IgD-negative memory B cell (primary cell): ENCODE measurements around the gene TMC3. TPM values are rescaled to one million over a fixed set of nuclear protein-coding genes. Genes with fewer than 3 reads are reported as not detected.
"Not testable (repeated sequence)": the region's sequence is repeated elsewhere in the genome, so short reads cannot be mapped to it uniquely, and the experiment has no call there.

Experiments used
- H3K27ac Mint-ChIP-seq, 3 donors: one replicate each; pipeline ENCODE4 v1.8.0; 2020 to 2022; ENCODE audit warnings: mild to moderate bottlenecking in 3 of 3, mixed read lengths in 3 of 3, moderate library complexity in 1 of 3
- H3K27me3 Mint-ChIP-seq: one replicate; pipeline ENCODE4 v1.8.0; 2021; ENCODE audit warnings: mixed read lengths
- H3K36me3 Mint-ChIP-seq: one replicate; pipeline ENCODE4 v1.8.0; 2020; ENCODE audit warnings: mild to moderate bottlenecking, mixed read lengths
- H3K4me1 Mint-ChIP-seq, 3 donors: one replicate each; pipeline ENCODE4 v1.8.0; 2020 to 2022; ENCODE audit warnings: mixed read lengths in 3 of 3, mild to moderate bottlenecking in 1 of 3
- H3K4me3 Mint-ChIP-seq, 4 donors: one replicate each; pipeline ENCODE4 v1.8.0; 2020 to 2022; ENCODE audit warnings: mild to moderate bottlenecking in 4 of 4, mixed read lengths in 4 of 4, moderate library complexity in 3 of 4
- H3K9me3 Mint-ChIP-seq, 3 donors: one replicate each; pipeline ENCODE4 v1.8.0; 2020 to 2021; ENCODE audit warnings: mixed read lengths in 3 of 3, mild to moderate bottlenecking in 1 of 3
- polyA plus RNA-seq: library from polyadenylated mRNA; unstranded; fragments of 300-500 nt; fragmentation: Illumina TruSeq; gene quantifications from one replicate; pipeline ENCODE4 v1.2.3, GENCODE V29; 2021

TMC3 gene
- polyA plus RNA-seq, 1 donor from 2014 or later, result 0.04 TPM

GRCh38 chr15:81375461-81375860 lies 1.4 kb upstream of the TMC3 start:
- peaks cover 4% of the 10 kb centered on the region for H3K27me3 Mint-ChIP-seq
- H3K4me1 Mint-ChIP-seq, result no peaks in the 10 kb centered on the region
- H3K4me3 Mint-ChIP-seq, result no peak overlapping the region
- no peaks in the 10 kb centered on the region for H3K9me3 Mint-ChIP-seq
- H3K36me3 Mint-ChIP-seq, result no peaks in the 10 kb centered on the region
- no peak overlapping the region for H3K27ac Mint-ChIP-seq

GRCh38 chr15:81373176-81373575 lies 837 bp downstream of the TMC3 start:
- H3K4me3 Mint-ChIP-seq, result no peak overlapping the region
- H3K4me1 Mint-ChIP-seq, result no peaks in the 10 kb centered on the region
- peaks cover 3% of the 10 kb centered on the region for H3K36me3 Mint-ChIP-seq
- no peak overlapping the region for H3K27ac Mint-ChIP-seq
- H3K27me3 Mint-ChIP-seq, result no peaks in the 10 kb centered on the region
- H3K9me3 Mint-ChIP-seq, result no peaks in the 10 kb centered on the region

GRCh38 chr15:81372575-81372974 lies 1.4 kb downstream of the TMC3 start:
- Mint-ChIP-seq H3K4me3 (no peak overlapping the region), H3K27me3 (no peaks in the 10 kb centered on the region), H3K36me3 (peaks cover 3% of the 10 kb centered on the region), H3K4me1 (no peaks in the 10 kb centered on the region), H3K9me3 (no peaks in the 10 kb centered on the region), H3K27ac (no peak overlapping the region)

GRCh38 chr15:81363718-81364500 lies 10.1 kb downstream of the TMC3 start:
- Mint-ChIP-seq H3K4me1 (peaks cover 0 to 1% (median 0%) of the 10 kb centered on the region in 3 donors), H3K9me3 (no peaks in the 10 kb centered on the region), H3K27ac (no peak overlapping the region), H3K4me3 (no peak overlapping the region), H3K27me3 (peaks cover 2% of the 10 kb centered on the region), H3K36me3 (peaks cover 6% of the 10 kb centered on the region)

GRCh38 chr15:81363276-81363675 lies 10.7 kb downstream of the TMC3 start:
- H3K27ac Mint-ChIP-seq, result no peak overlapping the region
- peaks cover 2% of the 10 kb centered on the region for H3K27me3 Mint-ChIP-seq
- H3K4me1 Mint-ChIP-seq, result peaks cover 0 to 1% (median 0%) of the 10 kb centered on the region in 3 donors
- no peaks in the 10 kb centered on the region for H3K9me3 Mint-ChIP-seq
- H3K36me3 Mint-ChIP-seq, result peaks cover 6% of the 10 kb centered on the region
- H3K4me3 Mint-ChIP-seq, result no peak overlapping the region

GRCh38 chr15:81362790-81363189 lies 11.2 kb downstream of the TMC3 start:
- peaks cover 2% of the 10 kb centered on the region for H3K27me3 Mint-ChIP-seq
- H3K27ac Mint-ChIP-seq, result no peak overlapping the region

GRCh38 chr15:81361891-81362290 lies 12.1 kb downstream of the TMC3 start:
- H3K9me3 Mint-ChIP-seq, result no peaks in the 10 kb centered on the region

More at GRCh38 chr15:81362790-81363189, 11.2 kb downstream of the TMC3 start:
- Mint-ChIP-seq H3K4me3 (no peak overlapping the region), H3K9me3 (no peaks in the 10 kb centered on the region), H3K4me1 (peaks cover 0 to 1% (median 0%) of the 10 kb centered on the region in 3 donors), H3K36me3 (peaks cover 6% of the 10 kb centered on the region)

GRCh38 chr15:81360491-81360890 lies 13.5 kb downstream of the TMC3 start:
- H3K27ac Mint-ChIP-seq, result no peak overlapping the region
- no peak overlapping the region for H3K4me3 Mint-ChIP-seq
- H3K27me3 Mint-ChIP-seq, result peaks cover 2% of the 10 kb centered on the region
- H3K36me3 Mint-ChIP-seq, result peaks cover 14% of the 10 kb centered on the region
- H3K9me3 Mint-ChIP-seq, result no peaks in the 10 kb centered on the region
- H3K4me1 Mint-ChIP-seq, result peaks cover 0 to 3% (median 0%) of the 10 kb centered on the region in 3 donors

More at GRCh38 chr15:81361891-81362290, 12.1 kb downstream of the TMC3 start:
- Mint-ChIP-seq H3K27ac (no peak overlapping the region), H3K4me3 (peak overlapping the region in 1 of 4 donors; percentile 33), H3K27me3 (peaks cover 2% of the 10 kb centered on the region), H3K4me1 (peaks cover 0 to 3% (median 0%) of the 10 kb centered on the region in 3 donors), H3K36me3 (peaks cover 12% of the 10 kb centered on the region)

GRCh38 chr15:81358248-81358647 lies 15.8 kb downstream of the TMC3 start:
- no peaks in the 10 kb centered on the region for H3K9me3 Mint-ChIP-seq
- peaks cover 2% of the 10 kb centered on the region for H3K27me3 Mint-ChIP-seq
- H3K4me3 Mint-ChIP-seq, result no peak overlapping the region
- H3K4me1 Mint-ChIP-seq, result peaks cover 0 to 3% (median 0%) of the 10 kb centered on the region in 3 donors
- peaks cover 11% of the 10 kb centered on the region for H3K36me3 Mint-ChIP-seq
- no peak overlapping the region for H3K27ac Mint-ChIP-seq

GRCh38 chr15:81357180-81357686 lies 16.8 kb downstream of the TMC3 start:
- Mint-ChIP-seq H3K36me3 (peaks cover 7% of the 10 kb centered on the region), H3K27me3 (peaks cover 2% of the 10 kb centered on the region), H3K9me3 (no peaks in the 10 kb centered on the region), H3K4me1 (peaks cover 0 to 3% (median 0%) of the 10 kb centered on the region in 3 donors), H3K27ac (no peak overlapping the region), H3K4me3 (no peak overlapping the region)

GRCh38 chr15:81356252-81356651 lies 17.8 kb downstream of the TMC3 start:
- peaks cover 7% of the 10 kb centered on the region for H3K36me3 Mint-ChIP-seq
- peaks cover 0 to 3% (median 0%) of the 10 kb centered on the region in 3 donors for H3K4me1 Mint-ChIP-seq
- no peak overlapping the region for H3K27ac Mint-ChIP-seq
- no peak overlapping the region for H3K4me3 Mint-ChIP-seq
- no peaks in the 10 kb centered on the region for H3K9me3 Mint-ChIP-seq
- H3K27me3 Mint-ChIP-seq, result peaks cover 2% of the 10 kb centered on the region

- H3K36me3 Mint-ChIP-seq, result peaks cover 2% of the 10 kb centered on the region
- peaks cover 4% of the 10 kb centered on the region for H3K27me3 Mint-ChIP-seq
- H3K27ac Mint-ChIP-seq, result no peak overlapping the region
- peaks cover 0 to 2% (median 0%) of the 10 kb centered on the region in 3 donors for H3K4me1 Mint-ChIP-seq
- no peak overlapping the region for H3K4me3 Mint-ChIP-seq
- no peaks in the 10 kb centered on the region for H3K9me3 Mint-ChIP-seq
Observed at GRCh38 chr15:81351651-81352050, 22.4 kb downstream of the TMC3 start.

- Mint-ChIP-seq H3K36me3 (peaks cover 6% of the 10 kb centered on the region), H3K27ac (peak overlapping the region in 1 of 3 donors; percentile 12), H3K27me3 (peaks cover 4% of the 10 kb centered on the region), H3K9me3 (no peaks in the 10 kb centered on the region), H3K4me3 (no peak overlapping the region), H3K4me1 (peaks cover 0 to 3% (median 2%) of the 10 kb centered on the region in 3 donors)
Observed at GRCh38 chr15:81349271-81349670, 24.7 kb downstream of the TMC3 start.

GRCh38 chr15:81348691-81349090 lies 25.3 kb downstream of the TMC3 start:
- not testable (repeated sequence) for H3K27me3 Mint-ChIP-seq, H3K4me3 Mint-ChIP-seq, H3K36me3 Mint-ChIP-seq, H3K4me1 Mint-ChIP-seq, H3K27ac Mint-ChIP-seq, H3K9me3 Mint-ChIP-seq

GRCh38 chr15:81347910-81348309 lies 26.1 kb downstream of the TMC3 start:
- Mint-ChIP-seq H3K36me3 (peaks cover 6% of the 10 kb centered on the region), H3K27ac (no peak overlapping the region), H3K9me3 (no peaks in the 10 kb centered on the region), H3K4me3 (no peak overlapping the region), H3K4me1 (peaks cover 0 to 3% (median 2%) of the 10 kb centered on the region in 3 donors), H3K27me3 (peaks cover 4% of the 10 kb centered on the region)

GRCh38 chr15:81346611-81347010 lies 27.4 kb downstream of the TMC3 start:
- peaks cover 0 to 3% (median 2%) of the 10 kb centered on the region in 3 donors for H3K4me1 Mint-ChIP-seq
- no peak overlapping the region for H3K27ac Mint-ChIP-seq
- no peak overlapping the region for H3K4me3 Mint-ChIP-seq
- peaks cover 4% of the 10 kb centered on the region for H3K27me3 Mint-ChIP-seq
- H3K36me3 Mint-ChIP-seq, result peaks cover 6% of the 10 kb centered on the region
- H3K9me3 Mint-ChIP-seq, result no peaks in the 10 kb centered on the region
